B cell (primary cell): ENCODE data around the gene NSG1. TPM values are rescaled to one million over a fixed set of nuclear protein-coding genes. Genes with fewer than 3 reads are reported as not detected.
"Not testable (repeated sequence)": the region's sequence is repeated elsewhere in the genome, so short reads cannot be mapped to it uniquely, and the experiment has no call there.

Experiments used
- ATAC-seq: fragments of 200-7000 bp; cut with Tn5 transposase; one replicate; pipeline ENCODE4 v1.10.0; 2021; ENCODE audit warnings: low read depth, mild to moderate bottlenecking, moderate number of reproducible peaks, moderate library complexity
- CTCF ChIA-PET: fragments of 350-600 bp; sonication (Branson Sonifier 250); formaldehyde crosslinking; loops from one replicate; lab custom pipeline; 2021; ENCODE audit warnings: antibody characterized with exemption, inconsistent platforms; lab: Charles Lee
- POLR2A ChIA-PET: fragments of 350-600 bp; sonication (Branson Sonifier 250); formaldehyde crosslinking; loops from one replicate; lab custom pipeline; 2021; ENCODE audit warnings: antibody characterized with exemption; lab: Charles Lee
- DNase-seq: peaks from one replicate; pipeline ENCODE4 v3.0.0; 2013
- H2AFZ ChIP-seq: 2 replicates; pipeline ENCODE4 v1.6.1; 2012; ENCODE audit warnings: mild to moderate bottlenecking, low read depth, low read length; ENCODE audit not compliant: insufficient read depth, poor library complexity, severe bottlenecking
- H3K27ac ChIP-seq, 2 donors: 1 replicate in 1 of 2; 2 replicates in 1 of 2; pipeline ENCODE4 v1.5.1; 2012 to 2013; ENCODE audit warnings: low read length in 2 of 2, mild to moderate bottlenecking in 2 of 2, moderate library complexity in 1 of 2
- H3K27me3 ChIP-seq, 4 experiments: fragments of 200-600 bp in 1 of 4; sonication (generic) in 1 of 4; replicated peaks in 1 of 4; 1 replicate in 2 of 4; 2 replicates in 2 of 4; pipeline versions ENCODE4 v1.6.1 to v1.7.0; 2013 to 2016; ENCODE audit warnings: low read length in 3 of 4, mild to moderate bottlenecking in 2 of 4, mixed read lengths in 1 of 4, moderate library complexity in 1 of 4; ENCODE audit not compliant: insufficient read depth in 4 of 4, control insufficient read depth in 3 of 4; ENCODE audit errors: control extremely low read depth in 1 of 4
- H3K36me3 ChIP-seq, 2 experiments: replicated peaks in 1 of 2; 1 replicate in 1 of 2; 2 replicates in 1 of 2; pipeline versions ENCODE4 v1.6.1 to v1.7.1; 2013; ENCODE audit warnings: low read length in 1 of 2; ENCODE audit not compliant: insufficient read depth in 2 of 2, control insufficient read depth in 1 of 2; ENCODE audit errors: control extremely low read depth in 1 of 2, extremely low read depth in 1 of 2
- H3K4me1 ChIP-seq, 2 donors: fragments of 200-600 bp in 1 of 2; sonication (generic) in 1 of 2; 1 replicate in 1 of 2; 2 replicates in 1 of 2; pipeline versions ENCODE4 v1.5.1 to v1.6.1; 2013 to 2017; ENCODE audit warnings: low read length in 2 of 2; ENCODE audit not compliant: control insufficient read depth in 2 of 2, insufficient read depth in 2 of 2
- H3K4me2 ChIP-seq: replicated peaks from 2 replicates; pipeline ENCODE3; 2012; ENCODE audit warnings: mild to moderate bottlenecking, low read depth, low read length; ENCODE audit not compliant: poor library complexity, severe bottlenecking
- H3K4me3 ChIP-seq, 5 experiments: fragments of 200-600 bp in 1 of 5; sonication (generic) in 1 of 5; 1 replicate in 3 of 5; 2 replicates in 2 of 5; pipeline versions ENCODE4 v1.5.1 to v1.7.0; 2011 to 2016; ENCODE audit warnings: low read length in 4 of 5, mild to moderate bottlenecking in 4 of 5, low read depth in 2 of 5, control low read depth in 1 of 5, moderate library complexity in 1 of 5; ENCODE audit not compliant: insufficient read depth in 1 of 5; ENCODE audit errors: control extremely low read depth in 1 of 5, extremely low read depth in 1 of 5
- H3K79me2 ChIP-seq: fragments of 200-600 bp; sonication (generic); one replicate; pipeline ENCODE4 v1.6.0; 2016; ENCODE audit warnings: low read length; ENCODE audit not compliant: control insufficient read depth, insufficient read depth
- H3K9ac ChIP-seq: fragments of 200-600 bp; sonication (generic); 2 replicates; pipeline ENCODE4 v1.6.1; 2017; ENCODE audit warnings: mild to moderate bottlenecking, low read length, moderate library complexity
- H3K9me3 ChIP-seq, 3 donors: one replicate each; pipeline versions ENCODE4 v1.6.1 to v1.7.1; 2013; ENCODE audit warnings: low read length in 2 of 3; ENCODE audit not compliant: control insufficient read depth in 2 of 3, insufficient read depth in 1 of 3; ENCODE audit errors: control extremely low read depth in 1 of 3
- H4K20me1 ChIP-seq: 2 replicates; pipeline ENCODE4 v1.6.0; 2012; ENCODE audit warnings: mild to moderate bottlenecking, low read length; ENCODE audit not compliant: insufficient read depth, control insufficient read depth, poor library complexity, severe bottlenecking
- H3K27ac Mint-ChIP-seq: one replicate; pipeline ENCODE4 v1.8.0; 2021; ENCODE audit warnings: mixed read lengths
- H3K27me3 Mint-ChIP-seq: one replicate; pipeline ENCODE4 v1.8.0; 2021; ENCODE audit warnings: mixed read lengths
- H3K4me1 Mint-ChIP-seq: one replicate; pipeline ENCODE4 v1.8.0; 2021; ENCODE audit warnings: mixed read lengths
- H3K4me3 Mint-ChIP-seq: one replicate; pipeline ENCODE4 v1.8.0; 2021; ENCODE audit warnings: mixed read lengths
- H3K9me3 Mint-ChIP-seq: one replicate; pipeline ENCODE4 v1.8.0; 2022; ENCODE audit warnings: mixed read lengths; ENCODE audit not compliant: insufficient read depth
- CTCF ChIP-seq: fragments of 200-600 bp; IDR thresholded peaks from one replicate; pipeline ENCODE4 v1.8.0; 2022; ENCODE audit warnings: antibody characterized with exemption, mild to moderate bottlenecking
- EZH2 ChIP-seq: IDR thresholded peaks from 2 replicates; pipeline ENCODE4 v1.6.1; 2012; ENCODE audit warnings: borderline replicate concordance, low read depth, mild to moderate bottlenecking, moderate library complexity, low read length; ENCODE audit not compliant: insufficient read depth, poor library complexity, severe bottlenecking
- WGBS: methylation state at CpG from one replicate; pipeline ENCODE4 v1.1.5; 2013; ENCODE audit warnings: missing lambda C conversion rate; ENCODE audit not compliant: insufficient coverage; 5-methylcytosine and 5-hydroxymethylcytosine counted together
- intact Hi-C: fragments of 100-400 bp; cut with micrococcal nuclease; formaldehyde crosslinking; loops from one replicate; pipeline ENCODE4 v1.10.0; 2022
- polyA plus RNA-seq: library from polyadenylated mRNA; depleted of rRNA; stranded (reverse); fragments of >200 nt; gene quantifications from 2 replicates; pipeline ENCODE4 v1.2.3, GENCODE V29; 2012
- total RNA-seq, 2 donors: library from RNA; stranded (reverse); fragments of 120-200 nt in 1 of 2; gene quantifications; 1 replicate in 1 of 2; 2 replicates in 1 of 2; pipeline versions ENCODE4 v1.2.3 to v1.2.4, GENCODE V29; 2013 to 2022

Gene NSG1
- total and polyA plus RNA-seq, 2 donors (not counting 1 experiment from before 2014, with no cell fraction given), result not detected

GRCh38 chr4:4421356-4421755 is 34.5 kb downstream of the NSG1 start:
- WGBS, result 100% methylated on average over 9 of the region's 11 CpGs
- Histone ChIP-seq H3K9me3 (peaks cover 0 to 7% (median 0%) of the 10 kb centered on the region in 3 donors), H2AFZ (no peak overlapping the region), H3K4me2 (no peak overlapping the region), H3K27ac (no peak overlapping the region), H3K36me3 (peaks cover 1 to 50% of the 10 kb centered on the region in 2 experiments), H4K20me1 (no peaks in the 10 kb centered on the region), H3K4me3 (no peak overlapping the region), H3K27me3 (no peaks in the 10 kb centered on the region), H3K4me1 (no peaks in the 10 kb centered on the region), H3K9ac (no peak overlapping the region), H3K79me2 (no peaks in the 10 kb centered on the region)
- no peak overlapping the region for H3K4me3 Mint-ChIP-seq
- intact Hi-C loops, result no loop called here
- CTCF ChIA-PET, result interaction anchor here (1.2 kb wide), 1 partner anchor 9 kb away, joined by 3 read pairs; no protein-coding TSS in a partner anchor
- H3K27ac Mint-ChIP-seq, result no peak overlapping the region
- no peaks in the 10 kb centered on the region for H3K9me3 Mint-ChIP-seq
- no peaks in the 10 kb centered on the region for H3K27me3 Mint-ChIP-seq
- ATAC-seq, result no peak
- no peak for TF ChIP-seq CTCF
- TF ChIP-seq EZH2, result no peak
- POLR2A ChIA-PET, result no interaction called here
- no peaks in the 10 kb centered on the region for H3K4me1 Mint-ChIP-seq
- DNase-seq, result no peak

- H3K36me3 ChIP-seq, result peaks cover 1 to 50% of the 10 kb centered on the region in 2 experiments
- 100% methylated on average over 2 of the region's 7 CpGs for WGBS
These were observed 35.2 kb downstream of the NSG1 start for GRCh38 chr4:4422117-4422516.

More at GRCh38 chr4:4422117-4422516, 35.2 kb downstream of the NSG1 start:
- H3K4me2 ChIP-seq, H3K27ac Mint-ChIP-seq, H3K9ac ChIP-seq, H3K27me3 ChIP-seq, H3K9me3 Mint-ChIP-seq, ATAC-seq, intact Hi-C loops, H3K4me3 ChIP-seq, H3K27ac ChIP-seq, POLR2A ChIA-PET, DNase-seq, H3K4me3 Mint-ChIP-seq, H2AFZ ChIP-seq, H3K9me3 ChIP-seq, H3K4me1 ChIP-seq, H3K27me3 Mint-ChIP-seq, H3K79me2 ChIP-seq, H3K4me1 Mint-ChIP-seq, CTCF ChIA-PET, H4K20me1 ChIP-seq: not testable (repeated sequence)
